GM21526 (cell line): Measurements from ENCODE around the gene STAB2.

ENCODE experiments used
- ATAC-seq: cut with Tn5 transposase; IDR thresholded peaks from one replicate; pipeline ENCODE4 v1.9.1; 2021; ENCODE audit warnings: moderate library complexity; ENCODE audit not compliant: unreplicated experiment, low FRiP score

Gene STAB2

GRCh38 chr12:103583008-103583407 is 4.1 kb upstream of the STAB2 start:
- ATAC-seq, result no peak

GRCh38 chr12:103586132-103586531 is 941 bp upstream of the STAB2 start:
- ATAC-seq, result no peak

DNA sequence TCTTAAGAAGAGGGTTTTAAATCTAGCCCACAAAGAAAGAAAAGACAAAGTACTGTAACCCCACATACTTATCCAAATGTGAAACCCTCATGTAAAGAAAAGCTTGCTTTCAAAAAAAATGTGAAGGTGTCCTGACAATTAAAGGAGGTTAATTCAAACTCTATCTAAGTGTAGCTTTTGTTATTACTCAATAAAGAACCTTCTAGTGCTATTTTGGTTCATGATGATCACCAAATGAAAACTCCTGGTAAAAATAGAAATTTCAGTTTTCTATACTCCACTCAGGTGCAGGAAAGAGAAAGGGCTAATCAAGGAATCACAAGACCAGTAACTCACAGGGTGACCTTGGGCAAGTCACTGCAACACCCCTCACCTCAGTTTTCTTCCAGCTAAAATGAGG is 1.6 kb downstream of the STAB2 start:
- no peak for ATAC-seq

- no peak for ATAC-seq
Measured at GRCh38 chr12:103589517-103589916, 2.4 kb downstream of the STAB2 start.

- ATAC-seq, result no peak
Measured at GRCh38 chr12:103590271-103590670, 3.2 kb downstream of the STAB2 start.

DNA sequence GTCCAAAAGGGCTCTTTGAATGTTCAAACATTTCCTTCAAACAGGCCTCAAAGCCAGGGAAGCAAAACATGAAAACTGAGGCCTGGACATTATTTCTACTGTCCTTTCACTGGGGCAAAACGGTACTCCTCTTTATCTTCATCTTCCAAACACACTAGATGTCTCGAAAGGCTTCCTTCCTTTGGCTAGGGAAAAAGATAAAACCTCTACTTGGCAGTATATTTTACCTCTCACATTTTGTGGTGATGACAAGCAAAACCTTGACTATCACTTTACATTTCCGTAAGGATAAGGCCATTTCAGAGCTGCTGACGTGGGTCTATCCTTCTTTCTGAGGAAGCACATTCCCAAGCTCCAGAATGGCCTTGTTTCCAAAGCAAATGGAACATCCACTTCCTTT is 9.9 kb downstream of the STAB2 start:
- no peak for ATAC-seq

DNA sequence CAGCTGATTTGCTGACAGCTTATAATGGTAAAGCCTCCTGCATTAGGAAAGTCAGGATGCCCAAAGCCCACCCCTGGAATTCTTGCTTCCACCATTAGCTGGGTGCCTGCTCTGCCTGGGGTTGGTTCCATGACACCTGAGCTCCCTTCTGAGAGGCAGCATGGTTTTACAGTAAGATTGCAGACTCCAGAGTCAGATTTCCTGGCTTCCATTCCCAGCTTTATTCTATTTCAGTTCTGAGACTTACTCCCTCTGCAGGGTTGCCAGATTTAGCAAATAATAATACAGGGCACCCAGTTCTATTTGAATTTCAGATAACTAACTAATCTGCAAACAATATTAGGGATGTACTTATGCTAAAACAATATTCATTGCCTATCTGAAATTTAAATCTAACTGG is 12.2 kb downstream of the STAB2 start:
- no peak for ATAC-seq

GRCh38 chr12:103600967-103601728 is 14.1 kb downstream of the STAB2 start:
- no peak for ATAC-seq

DNA sequence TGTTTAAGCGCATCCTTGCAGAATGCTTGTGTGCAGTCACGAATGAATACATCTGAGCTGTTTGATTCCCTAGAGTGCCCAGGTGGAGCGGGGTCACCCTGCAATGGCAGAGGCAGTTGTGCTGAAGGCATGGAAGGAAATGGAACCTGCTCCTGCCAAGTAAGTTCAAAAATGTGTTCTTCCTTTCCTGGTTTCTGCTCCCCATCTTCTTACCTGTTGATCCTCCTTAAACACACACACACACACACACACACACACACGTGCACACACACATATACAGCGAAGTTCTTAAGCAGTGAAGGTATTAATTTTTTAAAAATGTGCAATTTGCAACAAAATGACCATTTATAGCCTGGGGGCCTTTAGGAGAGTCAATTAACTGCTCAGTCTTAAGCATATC is 33.3 kb downstream of the STAB2 start:
- ATAC-seq, result no peak

DNA sequence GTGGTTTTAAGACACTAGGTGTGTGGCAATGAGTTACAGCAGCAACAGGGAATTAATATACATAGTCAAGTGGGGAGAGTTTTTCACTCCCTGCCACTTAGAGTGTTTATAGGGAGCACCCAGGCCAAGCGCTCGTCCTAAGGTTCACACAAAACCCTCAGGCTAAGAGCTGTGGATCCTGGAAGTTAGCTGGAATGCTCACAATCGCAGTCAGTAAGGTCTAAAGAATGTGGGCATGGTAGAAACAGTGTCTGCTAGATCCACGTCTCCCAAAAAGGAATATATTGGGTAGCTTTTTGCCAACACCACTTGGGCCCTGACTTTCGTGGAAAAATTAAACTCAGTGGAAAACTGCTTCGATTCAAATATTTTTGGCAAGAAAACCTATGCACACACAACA is 36.6 kb downstream of the STAB2 start:
- no peak for ATAC-seq

- ATAC-seq, result no peak
Measured at GRCh38 chr12:103626498-103626897, 39.4 kb downstream of the STAB2 start.

DNA sequence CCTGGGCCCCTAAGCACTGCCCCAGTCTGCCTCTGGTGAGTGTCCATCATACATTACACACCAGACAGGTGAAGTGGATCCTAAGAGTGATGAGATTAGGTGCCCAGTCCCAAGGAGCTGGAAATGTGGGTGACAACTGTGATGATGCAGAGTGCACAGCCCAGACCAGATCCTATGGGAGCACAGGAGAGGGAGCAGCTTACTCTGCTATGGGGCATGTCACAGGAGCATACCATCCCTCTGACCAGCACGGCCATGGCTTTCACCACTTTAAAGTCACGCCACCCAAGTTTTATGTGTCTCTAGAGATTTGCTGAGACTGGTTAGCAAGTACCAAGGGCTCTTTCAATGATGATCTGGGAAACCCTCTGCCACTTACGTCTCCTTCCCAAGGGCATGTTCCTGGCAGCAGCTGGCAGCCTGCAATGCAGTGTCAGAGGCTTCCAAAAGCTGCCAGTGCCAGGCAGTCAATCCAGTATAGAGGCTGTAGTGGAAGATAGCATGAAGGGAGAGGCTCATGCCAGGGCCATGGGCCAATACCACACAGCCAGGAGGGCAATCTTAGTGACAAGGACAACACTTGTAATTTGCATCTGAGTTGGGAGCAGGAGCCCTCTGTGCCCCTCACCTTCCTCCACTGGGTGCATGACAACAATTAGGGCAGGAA is 40.2 kb downstream of the STAB2 start:
- ATAC-seq, result no peak

DNA sequence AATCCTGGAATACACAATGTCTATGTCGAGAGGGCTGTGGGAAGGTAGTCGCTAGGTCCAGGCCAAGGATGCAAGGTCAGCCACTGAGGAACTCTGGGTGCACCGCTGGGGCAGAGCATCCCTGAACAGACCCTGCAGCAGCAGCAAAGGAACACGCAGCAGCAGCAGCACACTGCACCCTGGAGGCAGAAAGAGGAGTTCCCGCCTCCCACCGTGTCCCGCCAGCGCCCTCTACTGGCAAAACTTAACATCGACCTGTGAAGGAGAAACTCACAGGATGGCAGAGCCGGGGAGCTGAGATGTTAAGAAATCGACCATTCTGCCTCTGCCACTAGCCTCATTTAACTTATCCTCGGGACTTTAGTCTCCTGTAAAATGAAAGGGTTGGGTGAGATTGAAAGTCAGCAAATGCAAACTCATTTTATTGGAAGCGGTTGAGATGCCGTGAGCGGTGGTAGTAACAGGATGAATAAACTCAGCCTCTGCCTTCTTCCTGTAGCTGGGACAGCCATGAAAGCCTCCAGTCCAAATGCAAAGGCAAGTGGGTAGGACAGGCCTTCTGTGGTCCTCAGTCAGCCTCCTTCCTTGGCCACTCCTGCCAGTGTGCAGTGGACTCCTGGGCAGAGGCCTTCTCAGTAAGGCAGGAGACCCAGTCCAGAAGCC is 45.6 kb downstream of the STAB2 start:
- peak; percentile 79 for ATAC-seq

- no peak for ATAC-seq
Measured at GRCh38 chr12:103634732-103635131, 47.7 kb downstream of the STAB2 start.

DNA sequence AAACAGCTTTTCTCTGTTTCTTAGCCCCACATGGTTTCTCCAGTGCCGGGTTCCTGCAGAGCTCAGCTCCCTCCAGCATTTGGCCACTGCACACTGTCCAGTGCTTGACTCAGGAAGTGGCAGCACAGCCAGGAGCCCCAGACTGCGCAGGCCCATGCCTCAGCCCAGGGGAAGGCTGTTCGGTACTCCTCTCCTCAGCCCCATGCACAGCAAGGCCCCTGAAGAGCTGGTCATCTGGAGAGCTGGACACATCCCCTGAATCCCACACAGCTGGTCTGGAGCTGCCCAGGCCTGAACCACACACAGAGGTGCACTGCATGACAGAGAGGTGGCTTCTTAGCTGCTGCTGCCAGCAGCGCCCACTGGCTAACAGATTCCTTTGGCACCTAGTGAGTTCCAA is 48.3 kb downstream of the STAB2 start:
- ATAC-seq, result no peak

- no peak for ATAC-seq
Measured at GRCh38 chr12:103637021-103637420, 49.9 kb downstream of the STAB2 start.

GRCh38 chr12:103637429-103637828 is 50.4 kb downstream of the STAB2 start:
- ATAC-seq, result no peak

GRCh38 chr12:103639983-103640382 is 52.9 kb downstream of the STAB2 start:
- no peak for ATAC-seq

GRCh38 chr12:103640410-103640809 is 53.3 kb downstream of the STAB2 start:
- ATAC-seq, result peak; percentile 36

DNA sequence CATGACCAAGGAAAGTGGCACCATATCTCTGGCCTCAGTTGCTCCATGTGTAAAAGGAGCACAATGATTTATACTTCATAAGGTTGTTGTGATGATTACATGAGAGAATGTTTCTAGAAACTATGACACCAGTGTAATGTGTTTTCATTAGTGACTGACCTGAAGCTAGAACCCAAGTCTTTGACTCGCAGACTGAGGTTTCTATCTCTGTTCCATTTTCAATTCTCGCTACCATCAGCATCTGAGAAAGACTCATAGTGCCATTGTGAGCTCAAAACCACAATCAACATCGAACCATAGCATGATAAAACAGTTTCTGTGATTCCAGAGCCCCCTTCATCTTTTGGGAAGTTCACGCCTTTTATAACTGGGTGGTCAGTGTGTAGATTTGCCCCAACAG is 53.8 kb downstream of the STAB2 start:
- peak; percentile 74 for ATAC-seq

GRCh38 chr12:103642240-103642864 is 55.3 kb downstream of the STAB2 start:
- ATAC-seq, result no peak
